SU-DHL-6 (cell line): ENCODE measurements around the gene MT1B.

ENCODE experiments used
- EZH2phosphoT487 ChIP-seq: fragments of 200-600 bp; sonication (generic), shearing (Covaris generic); conservative IDR thresholded peaks from 2 replicates; pipeline ENCODE4 v1.6.1; 2018; ENCODE audit warnings: mild to moderate bottlenecking, antibody characterized with exemption, low read length, moderate library complexity, mixed read lengths
- TF ChIP-seq, protein P1 (sequence below): fragments of 200-600 bp; sonication (generic); IDR thresholded peaks from one replicate; pipeline ENCODE4 v1.5.1; 2017; ENCODE audit warnings: antibody characterized with exemption, mild to moderate bottlenecking, low read length, moderate library complexity; ENCODE audit not compliant: insufficient read depth, poor library complexity, severe bottlenecking

DNA sequence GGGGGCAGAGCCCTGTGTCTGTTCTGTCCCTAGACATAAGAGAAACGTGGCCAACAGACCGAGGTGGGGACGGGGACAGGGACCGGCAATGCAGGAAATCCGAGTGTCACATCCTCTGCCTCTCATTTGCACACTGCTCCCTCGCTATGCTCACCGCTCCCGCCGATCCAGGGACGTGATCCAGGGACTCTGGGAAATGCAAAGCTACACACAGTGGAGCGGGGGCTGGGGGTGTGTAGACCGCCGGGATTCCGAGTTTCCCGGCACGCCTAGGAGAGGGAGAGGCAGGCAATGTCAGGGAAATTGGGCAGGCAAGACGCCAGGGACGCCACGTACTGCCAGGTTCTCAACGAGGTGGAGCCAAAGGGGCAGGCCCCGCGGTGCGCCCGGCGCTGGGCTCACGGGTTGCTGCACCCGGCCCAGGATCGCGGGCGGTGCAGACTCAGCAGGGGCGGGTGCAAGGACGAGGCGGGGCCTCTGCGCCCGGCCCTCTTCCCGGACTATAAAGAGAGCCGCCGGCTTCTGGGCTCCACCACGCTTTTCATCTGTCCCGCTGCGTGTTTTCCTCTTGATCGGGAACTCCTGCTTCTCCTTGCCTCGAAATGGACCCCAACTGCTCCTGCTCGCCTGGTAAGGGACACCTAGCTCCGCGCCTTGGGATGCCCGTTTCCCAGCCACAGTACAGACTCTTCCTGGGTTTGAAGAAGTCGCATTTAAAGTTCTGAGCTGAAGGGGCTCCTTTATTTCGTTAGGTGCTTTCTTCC is 30.4 kb downstream of the MT1B start, which contains the start of gene MT1X:
- TF ChIP-seq, protein P1, sequence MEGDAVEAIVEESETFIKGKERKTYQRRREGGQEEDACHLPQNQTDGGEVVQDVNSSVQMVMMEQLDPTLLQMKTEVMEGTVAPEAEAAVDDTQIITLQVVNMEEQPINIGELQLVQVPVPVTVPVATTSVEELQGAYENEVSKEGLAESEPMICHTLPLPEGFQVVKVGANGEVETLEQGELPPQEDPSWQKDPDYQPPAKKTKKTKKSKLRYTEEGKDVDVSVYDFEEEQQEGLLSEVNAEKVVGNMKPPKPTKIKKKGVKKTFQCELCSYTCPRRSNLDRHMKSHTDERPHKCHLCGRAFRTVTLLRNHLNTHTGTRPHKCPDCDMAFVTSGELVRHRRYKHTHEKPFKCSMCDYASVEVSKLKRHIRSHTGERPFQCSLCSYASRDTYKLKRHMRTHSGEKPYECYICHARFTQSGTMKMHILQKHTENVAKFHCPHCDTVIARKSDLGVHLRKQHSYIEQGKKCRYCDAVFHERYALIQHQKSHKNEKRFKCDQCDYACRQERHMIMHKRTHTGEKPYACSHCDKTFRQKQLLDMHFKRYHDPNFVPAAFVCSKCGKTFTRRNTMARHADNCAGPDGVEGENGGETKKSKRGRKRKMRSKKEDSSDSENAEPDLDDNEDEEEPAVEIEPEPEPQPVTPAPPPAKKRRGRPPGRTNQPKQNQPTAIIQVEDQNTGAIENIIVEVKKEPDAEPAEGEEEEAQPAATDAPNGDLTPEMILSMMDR: no peak
- no peak for TF ChIP-seq EZH2phosphoT487
